ENCODE data around the gene TMEM51.

DNA sequence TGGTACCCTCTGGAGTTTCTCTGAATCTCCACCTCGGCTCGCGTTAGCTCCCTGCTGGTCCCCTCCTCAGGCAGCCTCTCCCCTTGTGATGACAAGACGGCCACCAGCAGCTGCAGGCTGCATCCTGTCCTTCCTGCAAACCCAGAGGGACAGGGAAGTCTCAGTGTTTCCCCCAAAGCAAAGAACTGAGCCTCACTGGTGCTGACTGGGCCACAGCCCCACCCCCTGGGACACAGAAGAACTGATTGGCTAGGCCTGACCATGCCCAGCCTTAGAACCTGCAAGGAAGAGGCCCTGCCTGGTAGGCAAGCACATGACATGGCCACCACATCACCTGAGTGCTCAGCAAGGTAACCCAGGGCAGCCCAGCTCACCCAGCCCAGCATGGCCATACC is 34.6 kb downstream of the TMEM51 start:
- TF ChIP-seq CTCF (IDR thresholded peaks at IDR 0.05; ENCODE audit: insufficient read depth, low read depth, low read length) (no peak), EZH2 (IDR thresholded peaks at IDR 0.05; ENCODE audit: insufficient read depth, low read length) (no peak)

Data from astrocyte (in vitro differentiated cells and primary cell).